ENCODE measurements around the gene FHIT.

Gene FHIT

GRCh38 chr3:60600848-60601247, 650.4 kb downstream of the FHIT start:
- no peak for TF ChIP-seq CTCF (IDR thresholded peaks at IDR 0.05)
- Histone ChIP-seq H3K4me1 (peaks cover 0 to 19% (median 0%) of the 10 kb centered on the region in 4 donors), H3K36me3 (no peaks in the 10 kb centered on the region), H3K27ac (no peak overlapping the region), H3K4me3 (no peak overlapping the region), H3K9me3 (no peaks in the 10 kb centered on the region), H3K27me3 (no peaks in the 10 kb centered on the region)
- intact Hi-C loops (cut with DNase I; ENCODE audit: low total_unique reads), result no loop called here
- no peak for DNase-seq

GRCh38 chr3:60599586-60599985, 651.7 kb downstream of the FHIT start:
- no peak overlapping the region for H3K27ac ChIP-seq
- no peaks in the 10 kb centered on the region for H3K27me3 ChIP-seq
- H3K36me3 ChIP-seq, result no peaks in the 10 kb centered on the region
- no peak for DNase-seq
- TF ChIP-seq CTCF (IDR thresholded peaks at IDR 0.05), result no peak
- peaks cover 0 to 19% (median 0%) of the 10 kb centered on the region in 4 donors for H3K4me1 ChIP-seq
- H3K4me3 ChIP-seq, result no peak overlapping the region
- intact Hi-C loops (cut with DNase I; ENCODE audit: low total_unique reads), result no loop called here
- H3K9me3 ChIP-seq, result no peaks in the 10 kb centered on the region

GRCh38 chr3:60598671-60599070, 652.6 kb downstream of the FHIT start:
- Histone ChIP-seq H3K4me1 (peaks cover 0 to 27% (median 4%) of the 10 kb centered on the region in 4 donors), H3K27me3 (no peaks in the 10 kb centered on the region)
- no peak for DNase-seq

GRCh38 chr3:60594025-60594424, 657.2 kb downstream of the FHIT start:
- H3K27me3 ChIP-seq, result no peaks in the 10 kb centered on the region
- peaks cover 0 to 15% (median 4%) of the 10 kb centered on the region in 4 donors for H3K4me1 ChIP-seq
- no peak overlapping the region for H3K27ac ChIP-seq
- H3K4me3 ChIP-seq, result no peak overlapping the region
- H3K36me3 ChIP-seq, result no peaks in the 10 kb centered on the region
- no peaks in the 10 kb centered on the region for H3K9me3 ChIP-seq
- no peak for TF ChIP-seq CTCF (IDR thresholded peaks at IDR 0.05)
- DNase-seq, result peak; percentile 87 to 88
- intact Hi-C loops (cut with DNase I; ENCODE audit: low total_unique reads), result no loop called here

More at GRCh38 chr3:60598671-60599070, 652.6 kb downstream of the FHIT start:
- Histone ChIP-seq H3K27ac (no peak overlapping the region), H3K4me3 (no peak overlapping the region), H3K36me3 (no peaks in the 10 kb centered on the region), H3K9me3 (no peaks in the 10 kb centered on the region)
- no peak for TF ChIP-seq CTCF (IDR thresholded peaks at IDR 0.05)
- intact Hi-C loops (cut with DNase I; ENCODE audit: low total_unique reads), result no loop called here

GRCh38 chr3:60591267-60591666, 660.0 kb downstream of the FHIT start:
- Histone ChIP-seq H3K4me1 (peaks cover 0 to 15% (median 4%) of the 10 kb centered on the region in 4 donors), H3K9me3 (no peaks in the 10 kb centered on the region), H3K27me3 (no peaks in the 10 kb centered on the region), H3K4me3 (no peak overlapping the region), H3K36me3 (no peaks in the 10 kb centered on the region), H3K27ac (no peak overlapping the region)
- no peak for DNase-seq
- intact Hi-C loops (cut with DNase I; ENCODE audit: low total_unique reads), result no loop called here
- no peak for TF ChIP-seq CTCF (IDR thresholded peaks at IDR 0.05)

- H3K36me3 ChIP-seq, result no peaks in the 10 kb centered on the region
- no peak overlapping the region for H3K27ac ChIP-seq
- H3K4me3 ChIP-seq, result no peak overlapping the region
- no peaks in the 10 kb centered on the region for H3K27me3 ChIP-seq
- DNase-seq, result no peak
- H3K4me1 ChIP-seq, result peaks cover 0 to 7% (median 1%) of the 10 kb centered on the region in 4 donors
- TF ChIP-seq CTCF (IDR thresholded peaks at IDR 0.05), result no peak
- H3K9me3 ChIP-seq, result no peaks in the 10 kb centered on the region
- intact Hi-C loops (cut with DNase I; ENCODE audit: low total_unique reads), result no loop called here
Measured at GRCh38 chr3:60588806-60589205, 662.4 kb downstream of the FHIT start.

Measured in tibial artery (tissue), 4 donors.